DMS79 (cell line): ENCODE measurements around the gene MRPL41.
"Not testable (repeated sequence)": the region's sequence is repeated elsewhere in the genome, so short reads cannot be mapped to it uniquely, and the experiment has no call there.

ENCODE experiments used
- DNase-seq: peaks from one replicate; lab custom pipeline; 2025; lab: John Stamatoyannopoulos, UW

Gene MRPL41

GRCh38 chr9:137551264-137552021 is at the start of gene MRPL41:
MRPL41 (plus strand) TSS chr9:137551879; CDS start chr9:137552082, 203 bp downstream.
- DNase-seq, result peak; percentile 60

- DNase-seq, result no peak
Measured at GRCh38 chr9:137502008-137502911, 49.4 kb upstream of the MRPL41 start.

- no peak for DNase-seq
Measured at GRCh38 chr9:137504432-137504777, 47.3 kb upstream of the MRPL41 start.

DNA sequence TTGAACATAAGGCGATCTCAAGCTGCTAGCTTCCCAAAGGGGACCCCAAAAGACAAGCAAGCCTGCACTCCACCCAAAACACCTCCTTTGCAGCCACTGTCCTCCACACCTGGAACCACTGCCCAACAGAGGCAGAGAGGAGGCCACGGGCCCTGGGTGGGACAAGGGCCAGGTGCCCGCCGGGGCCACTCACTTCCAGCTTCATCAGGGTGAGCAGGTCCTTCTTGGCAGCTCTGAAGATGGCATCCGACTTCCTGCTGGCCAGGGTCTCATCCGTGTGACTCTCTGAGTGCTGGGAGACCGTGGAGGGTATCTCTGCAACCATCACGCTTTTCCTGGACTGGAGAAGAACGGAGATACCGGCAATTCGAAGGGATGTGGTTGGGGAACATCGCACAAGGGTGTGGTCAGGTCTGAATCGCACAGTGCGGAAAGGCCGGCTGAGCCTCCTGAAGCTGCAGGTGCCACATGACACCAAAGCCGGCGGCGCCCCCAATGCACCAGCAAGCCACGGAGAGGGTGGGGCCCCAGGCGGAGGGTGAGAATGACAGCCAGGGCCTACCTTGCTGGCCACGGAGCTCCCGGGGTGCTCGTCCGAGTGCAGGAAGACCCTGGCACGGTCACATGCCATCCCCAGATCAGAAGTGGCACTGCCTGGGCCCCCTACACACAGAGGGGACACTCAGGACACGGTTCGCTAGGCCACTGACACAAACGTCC is 46.1 kb upstream of the MRPL41 start:
- DNase-seq, result no peak

DNA sequence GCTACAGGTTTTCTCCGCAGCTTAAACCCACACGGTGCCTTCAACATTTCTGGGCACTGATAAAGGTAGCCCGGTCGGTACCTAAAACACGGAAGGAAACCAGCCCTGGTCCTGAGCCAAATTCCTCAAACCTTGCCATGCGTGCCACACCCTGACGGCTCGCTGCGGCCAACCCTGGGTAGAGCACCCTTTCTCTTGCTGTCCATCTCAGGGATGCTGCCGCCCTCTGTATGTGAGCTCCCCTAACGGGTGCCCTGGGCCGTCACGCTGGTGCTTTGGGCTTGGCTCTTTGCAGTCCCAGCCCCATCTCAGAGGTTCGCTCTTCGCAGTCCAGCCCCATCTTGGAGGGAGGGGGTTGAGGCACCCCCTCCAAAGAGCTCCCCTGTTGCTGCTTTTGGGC is 45.4 kb upstream of the MRPL41 start:
- DNase-seq, result no peak

DNA sequence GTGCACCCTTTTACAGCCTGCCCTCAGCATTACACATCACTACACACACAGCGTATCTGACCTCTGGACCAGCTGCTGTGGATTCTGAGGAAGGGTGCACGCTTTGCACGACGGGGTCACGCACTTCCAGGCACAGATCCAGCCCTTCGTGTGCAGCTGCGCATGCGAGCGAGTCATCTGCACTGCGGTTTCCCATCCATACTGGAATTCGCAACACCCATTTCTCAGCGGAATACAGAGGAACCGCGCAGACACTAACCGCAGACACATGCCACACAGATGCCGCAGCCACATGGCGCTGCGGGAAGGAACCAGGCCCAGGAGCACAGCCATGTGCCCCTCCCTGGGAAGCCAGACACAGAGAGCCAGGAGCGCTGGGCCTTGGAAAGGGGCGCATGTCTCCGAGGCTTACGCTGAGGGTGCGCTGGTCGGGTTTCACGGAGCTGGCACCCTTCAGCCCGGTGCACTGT is 44.9 kb upstream of the MRPL41 start:
- no peak for DNase-seq

GRCh38 chr9:137509198-137509597 is 42.5 kb upstream of the MRPL41 start:
- DNase-seq, result no peak

GRCh38 chr9:137511126-137511525 is 40.6 kb upstream of the MRPL41 start:
- not testable (repeated sequence) for DNase-seq

- DNase-seq, result no peak
Measured at GRCh38 chr9:137511758-137512463, 39.8 kb upstream of the MRPL41 start.

DNA sequence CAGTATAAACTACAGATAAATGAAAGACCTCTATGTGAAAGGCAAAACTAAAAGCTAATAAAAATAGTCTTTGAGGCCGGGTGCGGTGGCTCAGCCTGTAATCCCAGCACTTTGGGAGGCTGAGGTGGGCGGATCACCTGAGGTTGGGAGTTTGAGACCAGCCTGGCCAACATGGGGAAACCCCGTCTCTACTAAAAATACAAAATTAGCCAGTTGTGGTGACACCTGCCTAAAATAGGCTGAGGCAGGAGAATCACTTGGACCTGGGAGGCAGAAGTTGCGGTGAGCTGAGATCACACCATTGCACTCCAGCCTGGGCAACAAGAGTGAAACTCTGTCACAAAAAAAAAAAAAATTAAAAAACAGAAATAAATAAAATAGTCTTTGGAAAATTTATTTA is 38.5 kb upstream of the MRPL41 start:
- not testable (repeated sequence) for DNase-seq

GRCh38 chr9:137513801-137514570 is 37.7 kb upstream of the MRPL41 start:
- not testable (repeated sequence) for DNase-seq

- no peak for DNase-seq
Measured at GRCh38 chr9:137514691-137515337, 36.9 kb upstream of the MRPL41 start.

DNA sequence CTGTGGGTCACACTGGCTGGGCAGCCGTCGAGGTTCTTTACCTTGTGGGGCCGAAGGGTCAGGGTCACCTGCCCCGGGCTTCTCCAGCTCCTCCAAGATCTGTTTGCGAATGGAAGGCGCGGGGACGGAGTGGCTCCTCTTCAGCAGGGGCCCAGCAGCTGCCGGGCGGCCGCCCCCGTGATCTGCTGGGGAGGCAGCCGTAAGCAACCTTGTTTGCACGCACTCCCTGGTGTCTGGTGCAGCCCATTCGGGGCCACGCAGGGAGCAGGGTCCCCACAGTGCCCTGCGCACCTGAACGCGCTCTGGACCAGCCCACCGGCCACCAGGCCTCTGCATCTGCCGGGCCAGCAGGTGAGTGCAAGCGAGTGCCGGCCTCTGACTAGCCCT is 36.3 kb upstream of the MRPL41 start:
- DNase-seq, result no peak

GRCh38 chr9:137516144-137516917 is 35.3 kb upstream of the MRPL41 start:
- DNase-seq, result no peak

DNA sequence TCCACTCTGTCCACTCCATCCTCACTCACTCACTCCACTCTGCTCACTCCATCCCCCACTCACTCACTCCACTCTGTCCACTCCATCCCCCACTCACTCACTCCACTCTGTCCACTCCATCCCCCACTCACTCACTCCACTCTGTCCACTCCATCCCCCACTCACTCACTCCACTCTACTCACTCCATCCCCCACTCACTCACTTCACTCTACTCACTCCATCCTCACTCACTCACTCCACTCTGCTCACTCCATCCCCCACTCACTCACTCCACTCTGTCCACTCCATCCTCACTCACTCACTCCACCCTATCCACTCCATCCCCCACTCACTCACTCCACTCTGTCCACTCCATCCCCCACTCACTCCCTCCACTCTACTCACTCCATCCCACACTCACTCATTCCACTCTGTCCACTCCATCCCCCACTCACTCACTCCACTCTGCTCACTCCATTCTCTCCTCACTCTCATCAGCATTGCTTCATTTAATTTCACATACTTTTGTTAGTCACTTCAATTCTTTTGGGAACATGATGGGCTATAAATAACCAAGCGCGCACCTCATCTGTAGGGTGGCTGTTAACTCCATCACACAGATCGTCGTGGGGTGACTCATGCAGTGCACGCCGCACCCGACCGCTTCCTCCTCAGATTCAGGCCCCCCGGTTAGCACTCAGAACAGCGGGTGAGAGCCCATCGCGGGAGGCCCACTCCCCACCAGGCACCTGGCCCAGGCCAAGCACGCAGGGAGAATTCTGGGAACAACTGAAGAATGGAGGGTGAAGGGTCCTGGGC is 32.8 kb upstream of the MRPL41 start:
- DNase-seq, result not testable (repeated sequence)

- DNase-seq, result no peak
Measured at GRCh38 chr9:137519553-137519952, 32.1 kb upstream of the MRPL41 start.

GRCh38 chr9:137520614-137521404 is 30.9 kb upstream of the MRPL41 start:
- no peak for DNase-seq

DNA sequence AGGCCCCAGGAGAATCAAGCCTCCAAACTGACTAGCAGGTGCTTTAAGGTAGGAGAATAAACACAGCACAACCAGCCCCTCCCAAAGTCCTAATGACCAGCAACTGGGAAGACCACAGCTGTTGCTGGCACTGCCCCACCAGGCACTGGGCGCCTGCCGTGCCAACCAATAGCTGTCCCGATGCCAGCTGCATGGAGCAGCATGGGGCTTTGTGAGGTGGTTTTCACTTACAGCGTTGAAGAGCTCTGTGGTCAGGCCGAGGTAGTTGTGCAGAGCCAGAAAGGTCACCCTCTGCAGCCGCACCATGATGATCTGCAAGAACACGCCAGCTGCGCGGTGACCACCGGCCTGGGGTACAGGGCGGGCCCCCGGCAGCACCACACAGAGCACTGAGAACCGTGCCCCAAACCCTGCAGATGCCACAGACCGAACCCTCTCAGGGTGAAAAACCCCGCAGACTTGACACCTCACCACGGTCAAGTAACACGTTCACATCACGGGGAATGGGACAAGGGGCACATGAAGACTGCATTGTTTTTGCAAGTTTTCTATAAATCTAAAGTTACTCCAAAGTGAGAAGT is 30.2 kb upstream of the MRPL41 start:
- no peak for DNase-seq
